Spleen (tissue), 11 donors: Measurements from ENCODE around the gene MICU2. TPM values are rescaled to one million over a fixed set of nuclear protein-coding genes. Genes with fewer than 3 reads are reported as not detected.
A peak's percentile ranks its signal among the peaks of the same experiment; 100 is the strongest.

ENCODE experiments used
- DNase-seq: peaks from one replicate; pipeline ENCODE4 v3.0.0-alpha.2; 2020
- H3K27ac ChIP-seq, 8 donors: fragments of 200-600 bp; sonication (generic) in 7 of 8; 1 replicate in 4 of 8; 2 replicates in 4 of 8; pipeline versions ENCODE4 v1.5.0 to v1.8.0; 2016 to 2021; ENCODE audit warnings: inconsistent platforms in 4 of 8, mild to moderate bottlenecking in 4 of 8, moderate library complexity in 1 of 8
- H3K27me3 ChIP-seq, 7 donors: fragments of 200-600 bp; sonication (generic) in 6 of 7; replicated peaks in 1 of 7; 1 replicate in 4 of 7; 2 replicates in 3 of 7; pipeline versions ENCODE4 v1.5.0 to v1.8.0; 2016 to 2021; ENCODE audit warnings: inconsistent platforms in 3 of 7, mild to moderate bottlenecking in 1 of 7
- H3K36me3 ChIP-seq, 6 donors: fragments of 200-600 bp; sonication (generic) in 5 of 6; 1 replicate in 4 of 6; 2 replicates in 2 of 6; pipeline versions ENCODE4 v1.5.0 to v1.8.0; 2016 to 2021; ENCODE audit warnings: inconsistent platforms in 2 of 6
- H3K4me1 ChIP-seq, 6 donors: fragments of 200-600 bp; sonication (generic) in 5 of 6; 1 replicate in 3 of 6; 2 replicates in 3 of 6; pipeline versions ENCODE4 v1.5.0 to v1.8.0; 2016 to 2021; ENCODE audit warnings: inconsistent platforms in 3 of 6
- H3K4me3 ChIP-seq, 8 donors: fragments of 200-600 bp; sonication (generic) in 7 of 8; 1 replicate in 4 of 8; 2 replicates in 4 of 8; pipeline versions ENCODE4 v1.5.0 to v1.8.0; 2016 to 2021; ENCODE audit warnings: inconsistent platforms in 4 of 8, mild to moderate bottlenecking in 4 of 8, moderate library complexity in 2 of 8
- H3K9me3 ChIP-seq, 8 donors: fragments of 200-600 bp; sonication (generic) in 7 of 8; 1 replicate in 4 of 8; 2 replicates in 4 of 8; pipeline versions ENCODE4 v1.5.0 to v1.8.0; 2016 to 2021; ENCODE audit warnings: inconsistent platforms in 4 of 8
- POLR2A ChIP-seq, 3 donors: fragments of 450-650 bp; IDR thresholded peaks; one replicate each; pipeline ENCODE4 v1.5.1; 2017; ENCODE audit warnings: antibody characterized with exemption in 3 of 3, mild to moderate bottlenecking in 1 of 3
- POLR2AphosphoS5 ChIP-seq, 3 donors: sonication (generic); formaldehyde crosslinking; IDR thresholded peaks; one replicate each; pipeline ENCODE4 v1.5.1; 2017; ENCODE audit warnings: antibody characterized with exemption in 3 of 3
- WGBS, 5 donors: extraction: QIAGEN DNeasy Blood & Tissue Kit in 3 of 5; methylation state at CpG; one replicate each; pipeline versions ENCODE4 v1.1.5 to v1.1.7; 2013 to 2018; 5-methylcytosine and 5-hydroxymethylcytosine counted together
- intact Hi-C: fragments of 100-400 bp; cut with DNase I; formaldehyde crosslinking; loops from one replicate; pipeline ENCODE4 v1.15.0; 2023; ENCODE audit warnings: low total_unique reads
- polyA plus RNA-seq, 3 donors: library from polyadenylated mRNA; stranded (reverse); fragments of 200-250 nt; gene quantifications; one replicate each; pipeline ENCODE4 v1.2.1, GENCODE V29; 2013
- total RNA-seq, 7 donors: library from RNA; depleted of rRNA in 3 of 7; stranded (reverse); fragments of >200 nt in 3 of 7; fragmentation: NEBNext Ultra II Directional in 4 of 7; extraction: Animal tissue kit (Norgen Biotek cat#: 25700) in 4 of 7; gene quantifications; one replicate each; pipeline versions ENCODE4 v1.1.0 to v1.2.1, GENCODE V29; 2016 to 2021
- TF ChIP-seq, protein P1 (sequence below), 11 experiments: fragments of 200-600 bp in 7 of 11; fragments of 450-650 bp in 4 of 11; sonication (generic) in 4 of 11; IDR thresholded peaks in 8 of 11; conservative IDR thresholded peaks in 3 of 11; 1 replicate in 7 of 11; 2 replicates in 4 of 11; pipeline versions ENCODE4 v1.4.0 to v1.8.0; 2016 to 2021; ENCODE audit warnings: antibody characterized with exemption in 11 of 11, inconsistent platforms in 4 of 11, mild to moderate bottlenecking in 1 of 11
- donor health status: healthy with polysubstance abuse.
- donor health status: DM: no; HTN: no; CAD: no; lungs with moderate emphysema.
- donor health status: DM: no; HTN: no; CAD: no.
- donor health status: Bipolar disorder and iron deficiency.
- donor health status: healthy.
- donor health status: DM: no; HTN: no; CAD: no.
- donor health status: DM: yes; HTN: yes; CAD: no.

Gene MICU2
- total and polyA plus RNA-seq, 10 donors: 28.9 to 84.5 (median 39.6) TPM

DNA sequence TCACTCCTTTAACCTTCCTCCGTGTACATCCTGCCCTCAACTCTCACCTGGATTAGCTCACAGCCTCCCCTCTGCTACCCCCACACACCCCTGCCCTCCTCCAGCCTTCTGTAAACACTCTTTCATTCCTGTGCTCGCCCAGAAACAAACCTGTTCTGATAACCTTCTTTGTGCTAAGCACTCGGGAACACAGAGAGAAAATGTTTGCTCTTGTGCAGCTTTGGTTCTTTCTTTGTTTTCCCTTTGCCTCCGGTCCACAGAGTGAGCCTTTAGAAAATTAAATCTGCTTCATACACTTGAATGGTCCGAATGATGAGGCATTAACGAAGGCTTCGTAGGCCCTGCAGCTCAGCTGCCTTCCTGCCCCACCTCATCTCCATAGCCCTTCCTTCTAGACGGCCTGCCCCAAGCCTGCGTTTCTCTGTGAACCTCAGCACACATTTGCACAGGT lies 138.2 kb downstream of the MICU2 start:
- intact Hi-C loops: no loop called here
- 62 to 79% (median 69%) methylated on average over 9 of the region's 9 CpGs for WGBS, 5 donors
- Histone ChIP-seq H3K27ac (no peak overlapping the region), H3K27me3 (no peaks in the 10 kb centered on the region), H3K4me1 (no peaks in the 10 kb centered on the region), H3K4me3 (no peak overlapping the region), H3K36me3 (no peaks in the 10 kb centered on the region), H3K9me3 (peaks cover 0 to 6% (median 5%) of the 10 kb centered on the region in 8 donors)
- DNase-seq: no peak
- TF ChIP-seq POLR2A (IDR thresholded peaks at IDR 0.05) (no peak), POLR2AphosphoS5 (IDR thresholded peaks at IDR 0.05) (no peak)
- TF ChIP-seq, protein P1, sequence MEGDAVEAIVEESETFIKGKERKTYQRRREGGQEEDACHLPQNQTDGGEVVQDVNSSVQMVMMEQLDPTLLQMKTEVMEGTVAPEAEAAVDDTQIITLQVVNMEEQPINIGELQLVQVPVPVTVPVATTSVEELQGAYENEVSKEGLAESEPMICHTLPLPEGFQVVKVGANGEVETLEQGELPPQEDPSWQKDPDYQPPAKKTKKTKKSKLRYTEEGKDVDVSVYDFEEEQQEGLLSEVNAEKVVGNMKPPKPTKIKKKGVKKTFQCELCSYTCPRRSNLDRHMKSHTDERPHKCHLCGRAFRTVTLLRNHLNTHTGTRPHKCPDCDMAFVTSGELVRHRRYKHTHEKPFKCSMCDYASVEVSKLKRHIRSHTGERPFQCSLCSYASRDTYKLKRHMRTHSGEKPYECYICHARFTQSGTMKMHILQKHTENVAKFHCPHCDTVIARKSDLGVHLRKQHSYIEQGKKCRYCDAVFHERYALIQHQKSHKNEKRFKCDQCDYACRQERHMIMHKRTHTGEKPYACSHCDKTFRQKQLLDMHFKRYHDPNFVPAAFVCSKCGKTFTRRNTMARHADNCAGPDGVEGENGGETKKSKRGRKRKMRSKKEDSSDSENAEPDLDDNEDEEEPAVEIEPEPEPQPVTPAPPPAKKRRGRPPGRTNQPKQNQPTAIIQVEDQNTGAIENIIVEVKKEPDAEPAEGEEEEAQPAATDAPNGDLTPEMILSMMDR (IDR thresholded peaks at IDR 0.05 in 8 of 11, conservative IDR thresholded peaks at IDR 0.05 in 3 of 11): no peak

DNA sequence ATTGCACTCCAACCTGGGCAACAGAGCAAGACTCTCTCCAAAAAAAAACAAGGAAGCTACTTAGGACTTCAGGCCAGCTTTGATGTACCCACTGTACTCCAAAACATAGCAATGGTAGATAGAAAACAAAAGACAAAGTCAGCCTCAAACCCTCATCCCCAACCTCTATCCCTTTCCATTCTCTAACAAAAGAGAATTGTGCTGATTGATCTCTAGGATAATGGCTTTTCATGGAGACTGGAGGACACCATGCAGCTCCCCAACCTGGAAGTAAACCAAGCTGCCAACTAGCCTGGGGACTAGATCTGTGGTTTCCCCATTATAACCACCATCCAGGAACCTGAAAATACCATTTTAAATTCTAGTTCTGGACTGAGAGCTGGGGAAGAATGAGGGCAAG lies 140.5 kb downstream of the MICU2 start:
- Histone ChIP-seq H3K36me3 (no peaks in the 10 kb centered on the region), H3K9me3 (no peaks in the 10 kb centered on the region), H3K27ac (no peak overlapping the region), H3K4me3 (no peak overlapping the region), H3K27me3 (no peaks in the 10 kb centered on the region), H3K4me1 (peaks cover 0 to 7% (median 5%) of the 10 kb centered on the region in 6 donors)
- DNase-seq: no peak
- TF ChIP-seq, protein P1 (IDR thresholded peaks at IDR 0.05 in 8 of 11, conservative IDR thresholded peaks at IDR 0.05 in 3 of 11): no peak
- no peak for TF ChIP-seq POLR2A (IDR thresholded peaks at IDR 0.05)
- intact Hi-C loops: no loop called here

DNA sequence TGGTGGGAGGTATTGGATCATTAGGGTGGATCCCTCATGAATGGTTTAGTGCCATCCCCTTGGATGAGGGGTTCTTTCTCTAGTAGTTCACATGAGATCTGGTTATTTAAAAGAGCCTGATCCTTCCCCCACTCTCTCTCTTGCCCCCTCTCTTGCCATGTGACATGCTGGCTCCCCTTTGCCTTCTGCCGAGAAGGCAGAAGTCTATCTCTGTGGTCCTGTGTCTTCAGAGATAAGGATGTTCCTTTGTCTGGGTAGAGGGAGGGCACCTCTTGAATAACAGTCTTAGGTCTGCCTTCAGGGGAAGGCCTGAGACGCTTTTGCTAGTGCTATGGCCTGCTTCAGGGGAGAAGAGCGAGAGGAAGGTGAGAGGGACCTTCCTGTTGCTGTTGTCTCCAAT lies 142.8 kb downstream of the MICU2 start:
- H3K36me3 ChIP-seq: no peaks in the 10 kb centered on the region
- no peaks in the 10 kb centered on the region for H3K9me3 ChIP-seq
- H3K27me3 ChIP-seq: no peaks in the 10 kb centered on the region
- peaks cover 9 to 30% (median 25%) of the 10 kb centered on the region in 6 donors for H3K4me1 ChIP-seq
- no peak for DNase-seq
- H3K27ac ChIP-seq: no peak overlapping the region
- no peak overlapping the region for H3K4me3 ChIP-seq
- intact Hi-C loops: no loop called here
- TF ChIP-seq, protein P1 (IDR thresholded peaks at IDR 0.05 in 8 of 11, conservative IDR thresholded peaks at IDR 0.05 in 3 of 11): no peak
- TF ChIP-seq POLR2A (IDR thresholded peaks at IDR 0.05) (no peak), POLR2AphosphoS5 (IDR thresholded peaks at IDR 0.05) (no peak)
- WGBS, 5 donors: 74 to 87% (median 81%) methylated on average over 3 of the region's 3 CpGs

DNA sequence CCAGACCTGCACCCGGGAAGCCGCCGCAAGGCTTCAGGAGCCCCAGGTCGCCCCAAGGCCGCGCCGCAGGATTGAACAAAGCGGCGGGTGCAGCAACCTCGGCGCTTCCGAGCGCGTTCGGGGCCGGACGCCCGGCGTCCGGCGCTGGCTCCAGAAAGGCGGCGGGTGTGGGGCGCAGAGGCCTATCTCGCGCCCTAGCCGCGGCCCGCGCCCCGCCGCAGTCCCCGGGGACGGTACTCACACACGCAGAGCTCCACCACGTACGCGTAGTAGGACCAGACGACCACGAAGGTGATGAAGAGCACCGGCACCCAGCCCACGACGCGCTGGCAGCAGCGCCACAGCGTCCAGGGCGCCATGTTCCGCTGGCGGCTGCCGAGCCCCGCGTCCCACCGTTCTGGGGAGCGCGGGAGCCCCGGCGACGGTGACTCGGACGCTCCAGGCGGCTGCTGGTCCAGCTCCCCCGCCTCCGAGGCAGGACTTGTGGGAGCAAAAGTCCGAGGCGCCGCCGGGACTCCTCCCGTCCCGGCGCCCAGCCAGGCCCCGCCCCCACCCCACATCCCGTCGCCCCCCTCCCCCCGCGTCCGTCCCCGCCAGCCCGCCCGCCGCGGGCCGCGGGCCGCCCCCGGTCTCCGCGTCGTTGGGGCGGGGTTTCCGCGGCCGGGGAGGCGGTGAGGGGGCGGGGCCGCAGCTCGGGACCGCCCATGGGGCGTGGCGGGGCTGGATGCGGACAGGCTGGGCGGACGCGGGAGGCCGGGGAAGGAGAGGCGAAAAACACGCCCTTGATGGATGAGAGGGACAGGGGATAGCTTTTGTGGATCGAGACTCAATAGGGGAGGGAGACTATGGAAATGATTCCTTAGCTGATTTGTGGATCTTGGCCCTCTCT lies 144.9 kb downstream of the MICU2 start, which contains the start of gene ZDHHC20:
Gene ZDHHC20, minus strand, starts transcription at position 491 of the 889 bp plus-strand sequence. Its CDS starts 132 bp downstream, at position 359.
- peak within 1 kb of the TSS; percentile 94 to 99 (median 97) for H3K27ac ChIP-seq
- H3K4me3 ChIP-seq: peak within 1 kb of the TSS; percentile 66 to 99 (median 95)
- no peaks in the 10 kb centered on the region for H3K27me3 ChIP-seq
- no peaks in the 10 kb centered on the region for H3K36me3 ChIP-seq
- TF ChIP-seq POLR2A (IDR thresholded peaks at IDR 0.05): peak in 1 of 3 donors; percentile 49
- TF ChIP-seq, protein P1 (IDR thresholded peaks at IDR 0.05 in 8 of 11, conservative IDR thresholded peaks at IDR 0.05 in 3 of 11): no peak
- TF ChIP-seq POLR2AphosphoS5 (IDR thresholded peaks at IDR 0.05): peak; percentile 85 to 92 (median 89)
- no peaks in the 10 kb centered on the region for H3K9me3 ChIP-seq
- peak; percentile 98 for DNase-seq
- intact Hi-C loops: no loop called here
- 0 to 1% (median 0%) methylated on average over 18 to 106 of the region's 107 CpGs for WGBS, 5 donors
- peaks cover 9 to 50% (median 30%) of the 10 kb centered on the region in 6 donors for H3K4me1 ChIP-seq
